GM12801 (cell line): ENCODE measurements around the gene PREB.

Experiments used
- CTCF ChIP-seq: IDR thresholded peaks from one replicate; pipeline ENCODE4 v1.5.1; 2011; ENCODE audit warnings: control low read depth; ENCODE audit not compliant: insufficient read length; ENCODE audit errors: extremely low read depth

PREB gene

DNA sequence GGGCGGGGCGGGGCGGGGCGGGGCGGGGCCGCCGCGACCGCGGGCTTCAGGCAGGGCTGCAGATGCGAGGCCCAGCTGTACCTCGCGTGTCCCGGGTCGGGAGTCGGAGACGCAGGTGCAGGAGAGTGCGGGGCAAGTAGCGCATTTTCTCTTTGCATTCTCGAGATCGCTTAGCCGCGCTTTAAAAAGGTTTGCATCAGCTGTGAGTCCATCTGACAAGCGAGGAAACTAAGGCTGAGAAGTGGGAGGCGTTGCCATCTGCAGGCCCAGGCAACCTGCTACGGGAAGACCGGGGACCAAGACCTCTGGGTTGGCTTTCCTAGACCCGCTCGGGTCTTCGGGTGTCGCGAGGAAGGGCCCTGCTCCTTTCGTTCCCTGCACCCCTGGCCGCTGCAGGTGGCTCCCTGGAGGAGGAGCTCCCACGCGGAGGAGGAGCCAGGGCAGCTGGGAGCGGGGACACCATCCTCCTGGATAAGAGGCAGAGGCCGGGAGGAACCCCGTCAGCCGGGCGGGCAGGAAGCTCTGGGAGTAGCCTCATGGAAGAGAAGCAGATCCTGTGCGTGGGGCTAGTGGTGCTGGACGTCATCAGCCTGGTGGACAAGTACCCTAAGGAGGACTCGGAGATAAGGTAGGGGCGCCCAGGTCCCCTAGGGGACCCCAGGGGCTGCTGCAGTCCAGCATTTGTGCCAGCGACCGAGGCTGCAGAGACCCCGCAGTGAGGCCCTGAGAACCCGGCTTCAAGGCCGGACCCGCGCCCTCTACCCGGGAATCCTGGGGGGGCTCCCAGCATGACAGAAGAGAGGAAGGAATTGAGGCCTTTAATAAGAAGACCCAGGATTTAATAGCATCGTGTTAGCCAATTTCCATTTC is 47.5 kb downstream of the PREB start, which contains the start of gene KHK:
KHK (plus strand) TSS at position 49 of the 870 bp plus-strand sequence; CDS start at position 537, 488 bp downstream.
- no peak for TF ChIP-seq CTCF

- TF ChIP-seq CTCF, result no peak
Measured at GRCh38 chr2:27086090-27086723, 48.2 kb downstream of the PREB start.

- TF ChIP-seq CTCF, result no peak
Measured at GRCh38 chr2:27085673-27086089, 48.8 kb downstream of the PREB start.

GRCh38 chr2:27085062-27085672 is 49.3 kb downstream of the PREB start:
- no peak for TF ChIP-seq CTCF

GRCh38 chr2:27084297-27085061 is 50.0 kb downstream of the PREB start:
- TF ChIP-seq CTCF, result no peak

- TF ChIP-seq CTCF, result no peak
Measured at GRCh38 chr2:27083410-27084296, 50.8 kb downstream of the PREB start.
